GM21526 (cell line): Measurements from ENCODE around the gene GPR151.

Source experiments
- ATAC-seq: cut with Tn5 transposase; IDR thresholded peaks from one replicate; pipeline ENCODE4 v1.9.1; 2021; ENCODE audit warnings: moderate library complexity; ENCODE audit not compliant: unreplicated experiment, low FRiP score

Gene GPR151

DNA sequence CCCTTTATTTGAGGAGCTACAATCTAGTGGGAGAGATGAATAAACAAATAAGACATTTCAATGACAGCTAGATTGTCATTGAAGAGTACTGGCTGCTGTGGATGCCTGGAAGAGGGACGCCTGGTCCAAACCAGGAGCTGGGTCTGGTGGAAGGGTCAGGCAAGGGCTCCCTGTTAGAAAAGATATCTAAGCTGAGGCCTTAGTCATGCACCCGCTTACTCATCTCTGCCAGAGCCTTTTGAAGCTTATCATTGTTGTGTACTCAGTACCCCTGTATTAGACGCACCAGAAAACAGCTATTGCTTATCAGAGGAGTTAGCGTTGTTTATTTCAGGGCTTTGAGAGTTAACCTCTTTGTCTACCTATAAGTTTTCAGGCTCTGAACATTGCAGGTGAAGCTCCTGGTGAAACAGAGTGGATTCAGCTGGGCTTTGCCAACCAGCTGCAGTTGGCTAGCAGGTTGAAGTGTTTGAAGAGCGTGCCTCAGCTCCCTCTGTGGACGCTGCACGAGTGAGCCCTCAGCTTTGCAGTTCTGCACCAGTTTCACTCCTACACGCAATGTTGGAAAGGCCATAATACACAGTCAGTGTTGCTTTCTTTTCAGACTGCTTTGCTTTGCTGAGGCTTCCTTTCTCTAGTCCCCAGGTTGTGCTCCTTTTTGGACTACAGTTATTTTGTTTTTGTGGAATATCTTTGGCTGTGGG is 5.6 kb upstream of the GPR151 start:
- ATAC-seq, result no peak

DNA sequence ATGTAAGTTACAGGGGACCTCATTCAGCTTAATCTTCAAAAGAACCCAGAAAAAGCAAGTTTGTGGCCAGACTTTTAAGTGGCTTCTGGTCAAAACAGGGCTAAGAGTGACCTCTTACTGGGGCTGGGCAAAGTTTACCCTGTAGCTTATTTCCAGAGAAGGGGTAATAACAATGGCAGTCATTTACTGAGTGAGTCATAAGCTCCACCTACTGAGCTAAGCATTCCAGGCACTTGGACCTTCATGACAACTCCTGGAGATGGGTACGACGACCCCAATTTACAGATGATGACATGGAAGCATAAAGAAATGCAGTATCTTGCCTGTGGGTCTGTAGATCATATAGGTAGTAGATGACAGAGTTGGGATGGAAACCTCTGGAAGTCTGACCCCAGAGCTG is 4.7 kb upstream of the GPR151 start:
- ATAC-seq, result no peak

DNA sequence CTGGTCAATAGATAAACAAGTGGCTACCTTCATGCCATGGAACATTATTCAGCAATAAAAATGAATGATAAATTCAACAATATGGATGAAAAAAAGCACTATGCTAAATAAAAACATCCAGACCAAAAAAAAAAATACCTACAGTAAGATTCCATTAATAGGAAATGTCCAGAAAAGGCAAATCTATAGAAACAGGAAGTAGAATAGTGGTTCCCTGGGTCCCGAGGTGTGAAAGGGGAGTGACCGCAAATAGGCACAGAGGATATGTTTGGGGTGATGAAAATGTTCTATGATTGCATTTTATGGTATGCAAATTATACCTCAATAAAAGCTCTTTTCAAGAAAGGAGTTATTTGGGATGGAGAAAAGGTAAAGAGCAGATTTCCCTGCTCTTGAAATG is 3.6 kb upstream of the GPR151 start:
- no peak for ATAC-seq

DNA sequence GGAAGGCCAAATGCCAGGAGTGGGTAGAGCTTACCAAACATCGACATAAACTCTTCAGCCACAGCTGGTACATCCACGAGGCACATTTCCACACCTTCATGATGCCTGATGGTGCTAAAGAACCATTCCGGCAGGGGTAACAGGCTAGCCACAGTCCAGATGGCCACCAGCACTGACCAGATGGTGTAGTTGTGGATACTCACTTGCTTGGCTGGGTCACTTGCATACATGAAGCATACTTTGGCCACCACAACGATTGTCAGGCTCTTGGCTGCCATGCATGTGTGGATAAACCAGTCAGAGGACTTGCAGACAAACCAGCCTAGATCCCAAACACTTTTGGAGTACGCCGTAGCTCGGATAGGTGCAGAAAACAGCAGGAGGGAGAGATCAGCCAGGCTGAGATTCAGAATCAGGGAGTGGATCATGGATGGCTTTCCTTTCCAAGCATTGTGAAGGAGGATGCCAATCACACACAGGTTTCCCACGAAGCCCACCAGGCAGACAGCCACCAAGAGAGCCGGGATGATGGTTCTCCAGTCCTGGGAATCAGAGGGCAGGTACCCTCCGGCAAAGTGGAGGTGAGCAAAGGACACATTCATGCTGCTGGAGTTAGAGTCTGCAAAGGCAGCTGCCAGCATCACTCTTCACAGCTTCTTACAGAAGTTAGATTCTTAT is 378 bp downstream of the GPR151 start:
- no peak for ATAC-seq

DNA sequence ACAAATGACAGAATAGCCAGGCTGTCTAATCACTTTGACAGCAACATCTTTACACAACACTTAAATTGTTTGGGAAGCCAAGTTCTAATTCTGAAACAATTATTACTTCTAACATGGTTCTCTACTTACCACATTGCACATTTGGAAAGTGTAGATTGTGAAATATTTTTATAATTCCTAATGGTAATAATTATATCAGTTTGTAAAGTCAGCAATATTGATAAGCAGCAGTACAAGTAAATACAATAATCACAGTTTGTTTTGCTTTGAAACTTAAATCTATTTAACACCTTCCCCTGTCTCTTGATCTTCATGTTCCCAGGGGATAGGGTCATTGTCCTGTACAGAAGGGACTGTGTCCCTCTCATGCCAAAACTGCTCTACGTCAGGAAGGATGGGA is 1.4 kb downstream of the GPR151 start:
- no peak for ATAC-seq

DNA sequence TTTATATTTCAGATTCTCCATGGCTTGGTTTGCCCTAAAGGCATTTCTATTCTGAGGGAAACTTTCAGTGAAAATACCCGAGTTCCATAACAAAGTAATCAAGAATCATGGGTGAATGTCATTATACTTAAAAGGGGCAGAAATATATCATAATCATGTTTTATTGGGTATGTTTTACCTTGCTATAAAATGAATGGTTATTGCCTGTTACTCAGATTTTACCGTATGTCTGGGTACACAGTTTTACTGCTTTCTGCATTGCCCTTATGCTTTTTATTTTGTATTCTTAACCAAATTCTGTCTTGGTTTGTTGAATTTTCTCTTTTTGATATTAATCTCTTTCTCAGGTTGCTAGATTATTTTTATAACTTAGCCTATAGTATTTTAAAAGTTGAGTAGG is 2.5 kb downstream of the GPR151 start:
- ATAC-seq, result no peak

DNA sequence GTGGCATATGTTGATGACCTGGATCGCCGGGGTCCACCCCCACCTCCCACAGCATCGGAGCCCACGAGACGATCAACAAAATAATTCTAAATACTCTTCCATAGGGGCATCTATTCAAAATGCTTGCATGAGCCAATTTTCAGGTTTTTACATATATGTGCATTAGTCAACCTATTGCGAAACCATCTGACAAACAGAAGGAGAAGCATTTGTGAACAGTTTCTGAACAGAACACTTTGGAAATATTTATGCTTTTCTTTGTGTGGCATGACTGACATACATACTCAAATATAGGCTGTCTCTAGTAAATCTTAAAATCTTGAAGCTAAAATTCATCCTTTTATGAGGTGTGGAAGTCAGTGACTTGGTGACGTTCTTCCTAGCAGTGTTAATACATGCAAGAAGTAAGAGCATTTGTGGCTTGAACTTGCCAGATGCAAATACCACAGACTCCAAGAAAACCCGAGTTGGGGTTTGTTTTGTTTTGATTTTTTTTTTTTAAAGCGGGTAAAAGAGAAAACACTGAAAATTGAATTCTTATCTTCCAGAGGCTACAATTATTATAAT is 5.3 kb downstream of the GPR151 start:
- no peak for ATAC-seq

DNA sequence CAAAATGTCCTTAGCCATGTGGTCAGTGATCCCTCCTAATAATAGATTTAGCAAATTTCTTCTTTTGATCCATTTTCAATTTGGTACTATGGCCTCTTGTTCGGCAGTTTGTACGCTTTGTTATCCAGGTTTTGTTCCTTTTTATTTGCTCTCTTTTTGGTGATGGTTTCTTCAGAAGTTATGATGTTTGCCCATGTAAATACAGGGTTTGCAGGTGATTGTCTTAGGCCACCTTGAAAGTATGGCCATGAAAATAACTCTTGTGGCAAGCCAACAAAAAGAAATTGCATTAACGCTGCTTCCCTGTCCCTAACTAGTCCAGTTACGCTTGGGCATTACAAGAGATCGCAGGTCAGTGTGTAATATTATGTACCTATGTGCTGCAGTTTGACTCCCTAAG is 8.6 kb downstream of the GPR151 start:
- no peak for ATAC-seq

DNA sequence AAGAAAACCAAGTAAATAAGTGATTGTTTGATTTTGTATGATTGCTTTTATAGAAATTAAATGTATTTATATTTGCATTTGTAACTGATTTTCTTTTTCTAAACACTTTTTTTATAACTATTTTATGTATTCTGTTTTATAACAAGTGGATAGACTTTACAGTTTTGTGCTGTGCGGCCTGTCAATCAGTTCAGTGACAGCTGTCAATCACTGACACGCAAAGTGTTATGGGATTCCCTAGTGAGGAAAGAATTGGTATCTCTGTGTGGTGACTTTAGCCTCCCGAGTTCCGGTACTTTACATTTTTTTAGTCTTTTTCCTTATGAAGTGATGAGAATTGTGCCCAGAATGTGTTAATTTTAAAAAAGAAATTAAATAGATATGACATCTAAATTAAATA is 16.3 kb downstream of the GPR151 start:
- no peak for ATAC-seq

DNA sequence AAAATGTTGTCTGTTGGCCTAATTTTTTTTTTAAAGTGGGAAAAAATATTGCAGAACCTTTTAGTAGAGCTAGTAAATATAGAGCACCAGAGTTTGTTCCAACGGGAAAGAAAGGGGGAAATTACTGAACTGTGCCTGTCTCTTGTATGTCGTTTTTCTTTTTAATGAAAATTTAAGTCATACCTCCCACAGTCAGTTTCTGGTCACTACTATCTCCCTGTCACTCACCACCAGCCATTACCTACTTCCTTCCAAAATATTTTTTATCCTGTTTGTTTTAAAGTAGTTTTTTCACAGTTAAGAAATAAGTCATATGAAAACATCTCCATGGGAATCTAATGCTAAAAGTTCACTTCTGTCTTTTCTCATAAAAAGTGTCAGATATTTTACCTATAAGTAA is 21.3 kb downstream of the GPR151 start:
- no peak for ATAC-seq

DNA sequence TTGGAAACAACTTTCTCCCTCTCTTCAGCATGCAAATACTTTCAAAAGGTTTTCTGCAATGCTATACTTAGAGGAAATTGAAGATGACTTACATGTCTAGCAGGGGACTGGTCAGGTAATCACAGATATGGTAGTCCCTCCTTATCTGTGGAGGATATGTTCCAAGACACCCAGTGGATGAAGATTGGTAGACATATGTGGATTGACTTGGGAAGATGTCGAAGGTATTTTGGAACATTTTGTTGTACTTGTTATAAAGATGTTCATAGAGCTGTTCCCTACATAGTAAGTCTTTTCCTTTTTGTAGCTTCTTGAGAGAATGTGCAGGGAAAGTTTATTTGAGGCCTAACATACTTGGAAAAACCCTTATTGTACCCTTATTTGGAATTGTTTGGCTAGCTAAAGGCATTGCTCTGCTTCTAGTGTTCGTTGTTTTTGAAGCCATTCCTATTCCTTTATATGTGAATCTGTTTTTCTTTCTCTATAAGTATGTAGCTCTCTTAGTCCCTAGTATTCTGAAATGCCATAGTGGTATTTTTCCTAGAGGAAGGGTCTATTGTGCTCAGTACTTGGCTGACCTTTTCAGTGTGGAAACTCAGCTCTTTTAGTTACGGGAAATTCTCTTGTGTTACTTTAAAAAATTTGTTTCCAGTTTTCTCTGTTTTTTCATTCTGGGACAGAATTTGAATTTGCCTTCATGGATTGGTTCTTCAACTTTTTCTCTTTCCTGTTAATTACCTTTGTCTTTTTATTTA is 25.7 kb downstream of the GPR151 start:
- ATAC-seq, result no peak

DNA sequence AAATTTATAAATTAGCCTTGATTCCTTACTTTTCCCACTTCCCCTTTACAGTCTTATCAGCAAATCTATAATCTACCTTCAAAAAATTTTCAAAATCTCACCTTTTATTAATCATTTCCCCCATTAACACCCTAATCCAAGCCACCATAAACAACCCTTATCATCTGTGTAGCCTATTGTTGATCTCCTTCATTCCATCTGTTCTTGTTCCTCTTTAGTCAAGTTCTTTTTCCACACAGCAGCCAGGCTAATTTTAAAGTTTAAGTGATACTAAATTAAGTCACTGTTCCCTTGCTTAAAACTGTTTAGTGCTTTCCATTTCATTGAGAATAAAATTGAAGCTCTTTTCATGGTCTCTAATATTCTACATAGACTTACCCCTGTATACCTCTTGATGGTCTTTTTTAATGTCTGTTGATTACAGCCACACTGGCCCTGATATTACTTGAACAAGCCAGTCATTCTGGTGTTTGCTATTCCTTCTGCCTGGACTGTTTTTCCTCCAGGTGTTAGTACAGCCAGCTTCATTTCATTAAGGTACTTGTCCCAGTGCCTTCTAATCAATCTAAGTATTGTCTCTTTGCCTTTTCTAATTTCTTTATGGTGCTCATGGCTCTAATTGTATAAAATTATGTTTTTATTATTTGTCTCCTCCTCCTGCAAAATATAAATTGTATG is 31.1 kb downstream of the GPR151 start:
- no peak for ATAC-seq

DNA sequence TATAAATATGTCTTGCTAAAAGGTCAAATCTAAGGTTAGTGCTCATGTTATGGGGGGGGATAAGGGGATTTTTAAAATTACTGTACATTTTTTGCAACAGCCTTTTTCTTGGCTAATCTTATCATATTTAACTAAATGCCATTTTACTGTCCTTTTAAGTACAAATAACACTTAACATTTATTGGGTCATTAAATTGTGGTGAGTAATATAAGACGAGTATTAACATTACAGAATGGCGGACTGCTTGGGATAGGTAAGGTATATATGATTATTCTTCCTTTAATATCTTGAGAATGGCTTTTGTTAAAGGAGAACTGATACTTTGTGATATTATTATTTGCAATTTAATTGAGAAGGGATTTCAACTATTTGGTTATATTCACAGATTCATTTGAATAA is 33.2 kb downstream of the GPR151 start:
- no peak for ATAC-seq

DNA sequence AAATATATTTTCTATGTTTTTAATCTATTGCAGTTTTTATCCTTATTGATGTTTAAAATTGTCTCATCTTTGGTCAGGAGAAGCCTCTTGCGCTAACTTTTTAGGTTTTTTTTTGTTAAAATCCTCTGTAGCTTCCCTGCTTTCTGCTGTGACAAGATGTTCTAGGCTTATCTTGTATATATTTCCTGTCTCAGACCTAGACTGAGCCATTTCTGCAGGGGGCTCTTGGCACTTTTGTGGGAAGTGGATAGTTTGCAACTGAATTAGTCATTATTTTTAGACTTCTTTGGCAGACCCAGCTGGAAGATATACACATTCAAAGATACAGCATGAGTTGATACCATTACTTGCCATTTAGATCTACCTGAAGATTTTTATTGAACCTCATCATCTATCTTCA is 40.1 kb downstream of the GPR151 start:
- ATAC-seq, result no peak

DNA sequence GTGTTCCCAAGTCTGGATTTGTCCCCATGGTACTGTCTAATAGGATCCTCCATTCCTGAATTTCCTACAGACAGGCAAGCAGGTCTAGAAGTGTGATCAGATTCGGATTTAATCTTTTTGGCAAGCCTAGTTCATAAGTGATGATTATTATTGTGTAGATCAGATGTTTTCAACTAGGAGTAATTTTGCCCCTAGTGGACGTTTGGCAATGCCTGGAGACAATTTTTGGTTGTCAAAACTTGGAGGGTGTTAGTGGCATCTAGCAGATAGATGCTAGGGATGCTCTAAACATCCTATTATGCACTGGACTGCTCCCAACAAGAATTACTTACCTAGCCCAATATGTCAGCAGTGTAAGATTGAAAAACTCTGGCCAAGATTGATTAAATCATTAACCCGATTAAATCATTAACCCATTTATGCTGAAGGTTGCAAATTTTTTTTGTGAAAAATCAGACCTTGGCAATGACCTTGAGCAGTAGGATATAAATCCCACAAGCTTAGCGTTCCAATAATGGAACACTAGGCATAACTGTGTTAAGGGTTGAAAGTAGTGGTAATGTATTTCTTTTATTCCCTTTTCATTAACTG is 40.7 kb downstream of the GPR151 start:
- no peak for ATAC-seq

DNA sequence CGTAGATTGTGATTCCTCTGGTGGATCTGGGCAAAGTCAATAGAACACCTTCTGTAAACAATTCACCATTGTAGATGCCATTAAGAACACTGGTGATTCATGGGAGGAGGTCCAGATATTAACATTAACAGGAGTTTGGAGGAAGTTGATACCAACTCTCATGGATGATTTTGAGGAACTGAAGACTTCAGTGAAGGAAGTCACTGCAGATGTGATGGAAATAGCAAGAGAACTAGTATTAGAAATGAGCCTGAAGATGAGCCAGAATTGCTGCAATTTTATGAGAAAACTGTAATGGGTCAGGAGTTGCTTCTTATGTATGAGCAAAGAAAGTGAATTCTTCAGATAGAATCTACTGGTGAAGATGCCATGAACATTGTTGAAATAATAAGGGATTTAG is 41.9 kb downstream of the GPR151 start:
- no peak for ATAC-seq

DNA sequence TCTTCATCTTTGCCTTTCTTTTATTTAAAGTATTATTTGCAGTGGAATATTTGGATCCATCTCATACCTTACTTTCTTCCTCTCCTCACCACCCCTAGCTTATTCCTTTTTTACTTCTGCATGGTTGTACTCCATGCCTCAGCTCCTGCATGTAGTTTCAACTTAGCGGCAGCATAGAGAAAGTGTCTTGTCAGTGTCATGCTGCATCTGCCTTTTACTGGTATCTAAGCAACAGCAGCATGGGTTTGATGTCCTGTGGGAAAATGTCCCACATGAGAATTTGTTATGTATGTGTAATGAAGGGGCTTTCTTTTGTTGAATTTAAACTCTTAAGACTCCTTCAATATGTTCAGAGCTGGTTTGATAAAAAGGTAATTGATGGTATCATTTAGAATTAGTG is 48.2 kb downstream of the GPR151 start:
- ATAC-seq, result no peak

DNA sequence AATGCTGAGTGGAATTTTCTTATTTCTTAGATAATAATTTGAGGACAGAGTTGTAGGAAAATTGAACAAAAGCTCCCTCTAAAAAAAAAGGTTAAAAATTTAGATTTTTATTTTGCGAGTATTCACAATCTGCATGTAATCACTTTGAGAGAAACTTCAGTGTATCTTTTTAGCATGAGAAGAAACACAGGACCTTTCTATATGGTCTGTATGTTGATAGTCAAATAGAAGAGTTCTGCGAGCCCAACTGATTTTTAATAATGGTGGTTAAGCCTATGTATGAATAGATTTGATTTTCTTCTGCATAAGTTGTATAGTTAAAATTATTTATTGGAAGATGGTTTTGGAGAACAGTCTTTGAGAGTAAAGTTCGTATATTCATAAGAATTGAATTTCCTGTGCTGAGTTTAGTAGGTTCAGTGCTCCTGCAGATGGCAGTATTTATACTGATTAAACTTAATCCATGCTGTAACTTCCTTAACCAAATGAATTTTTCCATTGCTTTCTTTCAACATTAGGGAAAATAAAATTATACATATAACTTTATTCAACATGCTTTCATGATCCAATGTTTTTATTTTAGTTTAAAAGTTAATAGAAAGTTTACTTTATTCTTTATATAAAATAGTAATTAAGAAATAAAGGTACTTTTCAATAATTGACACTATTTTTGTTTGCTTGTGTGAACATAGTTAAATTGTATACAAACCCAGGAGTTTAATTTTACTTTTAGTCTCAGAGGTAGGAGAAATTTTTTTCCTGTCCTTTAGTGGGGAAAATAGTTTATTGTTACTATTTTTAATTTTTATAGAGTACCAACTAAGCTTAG is 49.3 kb downstream of the GPR151 start:
- ATAC-seq, result no peak

DNA sequence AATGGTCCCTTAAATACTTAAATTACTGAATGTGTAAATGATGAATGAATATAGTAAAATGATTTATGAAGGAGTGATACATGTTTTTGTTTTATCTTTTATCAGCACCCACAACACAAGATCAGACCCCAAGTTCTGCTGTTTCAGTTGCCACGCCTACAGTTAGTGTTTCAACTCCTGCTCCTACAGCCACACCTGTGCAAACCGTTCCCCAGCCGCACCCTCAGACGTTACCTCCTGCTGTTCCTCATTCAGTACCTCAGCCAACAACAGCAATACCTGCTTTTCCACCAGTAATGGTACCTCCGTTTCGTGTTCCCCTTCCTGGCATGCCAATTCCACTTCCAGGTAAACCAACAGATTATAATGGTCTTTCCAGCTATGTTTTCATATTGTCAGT is 52.5 kb downstream of the GPR151 start:
- ATAC-seq, result no peak
